HEK293 (cell line): ENCODE measurements around the gene TGFB2.

Experiments
- CTCF ChIA-PET: fragments of 350-600 bp; formaldehyde crosslinking; extraction: SDS; loops from one replicate; lab custom pipeline; 2021; ENCODE audit warnings: antibody characterized with exemption; lab: Yijun Ruan, JAX
- POLR2A ChIA-PET: fragments of 300-600 bp; formaldehyde crosslinking; extraction: SDS; loops from one replicate; lab custom pipeline; 2020; ENCODE audit warnings: antibody characterized with exemption, inconsistent platforms; lab: Yijun Ruan, JAX
- H3K27ac ChIP-seq: fragments of 200-500 bp; sonication (Bioruptor generic); 2 replicates; pipeline ENCODE4 v1.5.1; 2014; ENCODE audit warnings: low read depth, low read length, control low read depth, inconsistent platforms; ENCODE audit errors: extremely low read depth
- H3K36me3 ChIP-seq, 2 experiments: fragments of 200-500 bp in 1 of 2; sonication (Bioruptor generic) in 1 of 2; 1 replicate in 1 of 2; 2 replicates in 1 of 2; pipeline ENCODE4 v1.5.1; 2014 to 2017; ENCODE audit warnings: inconsistent platforms in 2 of 2, low read length in 2 of 2; ENCODE audit not compliant: control insufficient read depth in 2 of 2, insufficient read depth in 1 of 2
- H3K4me1 ChIP-seq: fragments of 200-500 bp; sonication (Bioruptor generic); 2 replicates; pipeline ENCODE4 v1.5.1; 2014; ENCODE audit warnings: mild to moderate bottlenecking, low read length, inconsistent platforms; ENCODE audit not compliant: control insufficient read depth, insufficient read depth
- H3K4me3 ChIP-seq: 2 replicates; pipeline ENCODE4 v1.5.1; 2011; ENCODE audit warnings: low read depth, mild to moderate bottlenecking, control low read depth, low read length, moderate library complexity
- H3K9me3 ChIP-seq: fragments of 200-500 bp; sonication (Bioruptor generic); 2 replicates; pipeline ENCODE4 v1.5.1; 2014; ENCODE audit warnings: low read depth, low read length, inconsistent platforms; ENCODE audit not compliant: control insufficient read depth, insufficient read depth
- MYNN ChIP-seq: fragments of 450-650 bp; formaldehyde crosslinking; IDR thresholded peaks from 2 replicates; pipeline ENCODE4 v1.5.1; 2016; ENCODE audit warnings: missing biosample characterization, missing genetic modification characterization, borderline replicate concordance
- SCRT2 ChIP-seq: fragments of 450-650 bp; formaldehyde crosslinking; IDR thresholded peaks from 2 replicates; pipeline ENCODE4 v1.5.1; 2016; ENCODE audit warnings: missing biosample characterization, missing genetic modification characterization
- ZNF133 ChIP-seq: fragments of 450-650 bp; formaldehyde crosslinking; IDR thresholded peaks from 2 replicates; pipeline ENCODE4 v1.5.1; 2016; ENCODE audit warnings: missing biosample characterization, missing genetic modification characterization
- ZNF16 ChIP-seq: fragments of 450-650 bp; formaldehyde crosslinking; IDR thresholded peaks from 2 replicates; pipeline ENCODE4 v1.5.1; 2016; ENCODE audit warnings: low read depth, missing biosample characterization, missing genetic modification characterization
- ZNF174 ChIP-seq: fragments of 450-650 bp; formaldehyde crosslinking; IDR thresholded peaks from 2 replicates; pipeline ENCODE4 v1.5.0; 2017; ENCODE audit warnings: missing biosample characterization, mild to moderate bottlenecking, missing genetic modification characterization
- ZNF202 ChIP-seq: fragments of 450-650 bp; formaldehyde crosslinking; IDR thresholded peaks from 2 replicates; pipeline ENCODE4 v1.5.1; 2016; ENCODE audit warnings: missing biosample characterization, missing genetic modification characterization, borderline replicate concordance
- ZNF221 ChIP-seq: fragments of 450-650 bp; formaldehyde crosslinking; IDR thresholded peaks from 2 replicates; pipeline ENCODE4 v1.5.1; 2017; ENCODE audit warnings: missing biosample characterization, missing genetic modification characterization, borderline replicate concordance
- ZNF514 ChIP-seq: fragments of 450-650 bp; formaldehyde crosslinking; IDR thresholded peaks from 2 replicates; pipeline ENCODE4 v1.5.1; 2016; ENCODE audit warnings: missing biosample characterization, missing genetic modification characterization
- ZNF521 ChIP-seq: fragments of 450-650 bp; formaldehyde crosslinking; IDR thresholded peaks from 2 replicates; pipeline ENCODE4 v1.5.1; 2017; ENCODE audit warnings: missing biosample characterization, mild to moderate bottlenecking, missing genetic modification characterization
- ZNF529 ChIP-seq: fragments of 450-650 bp; formaldehyde crosslinking; IDR thresholded peaks from 2 replicates; pipeline ENCODE4 v1.5.1; 2017; ENCODE audit warnings: missing genetic modification characterization, missing biosample characterization; ENCODE audit not compliant: insufficient replicate concordance
- ZNF530 ChIP-seq: fragments of 450-650 bp; formaldehyde crosslinking; IDR thresholded peaks from 2 replicates; pipeline ENCODE4 v1.5.1; 2016; ENCODE audit warnings: low read depth, missing biosample characterization, missing genetic modification characterization
- ZNF585B ChIP-seq: fragments of 450-650 bp; formaldehyde crosslinking; IDR thresholded peaks from 2 replicates; pipeline ENCODE4 v1.5.1; 2016; ENCODE audit warnings: missing biosample characterization, missing genetic modification characterization
- ZNF626 ChIP-seq: fragments of 450-650 bp; sonication (Bioruptor Pico); formaldehyde crosslinking; IDR thresholded peaks from 2 replicates; pipeline ENCODE4 v1.5.1; 2018; ENCODE audit warnings: missing biosample characterization, missing genetic modification characterization, inconsistent platforms
- ZNF843 ChIP-seq: fragments of 450-650 bp; formaldehyde crosslinking; IDR thresholded peaks from 2 replicates; pipeline ENCODE4 v1.5.1; 2016; ENCODE audit warnings: missing biosample characterization, missing genetic modification characterization
- TF ChIP-seq, protein P1 (sequence below): fragments of 450-650 bp; formaldehyde crosslinking; IDR thresholded peaks from 2 replicates; pipeline ENCODE4 v1.5.1; 2016; ENCODE audit warnings: missing biosample characterization, missing genetic modification characterization
- TF ChIP-seq, protein P2 (sequence below): fragments of 450-650 bp; formaldehyde crosslinking; IDR thresholded peaks from 2 replicates; pipeline ENCODE4 v1.5.1; 2016; ENCODE audit warnings: missing biosample characterization, missing genetic modification characterization
- TF ChIP-seq, protein P3 (sequence below): fragments of 450-650 bp; formaldehyde crosslinking; IDR thresholded peaks from 2 replicates; pipeline ENCODE4 v1.5.1; 2017; ENCODE audit warnings: missing biosample characterization, missing genetic modification characterization
- TF ChIP-seq, protein P4 (sequence below): fragments of 450-650 bp; formaldehyde crosslinking; IDR thresholded peaks from 2 replicates; pipeline ENCODE4 v1.5.1; 2016; ENCODE audit warnings: missing biosample characterization, missing genetic modification characterization
- TF ChIP-seq, protein P5 (sequence below): fragments of 450-650 bp; formaldehyde crosslinking; IDR thresholded peaks from 2 replicates; pipeline ENCODE4 v1.5.1; 2016; ENCODE audit warnings: missing biosample characterization, missing genetic modification characterization
- TF ChIP-seq, protein P6 (sequence below): fragments of 450-650 bp; formaldehyde crosslinking; optimal IDR thresholded peaks from 2 replicates; pipeline ENCODE3; 2016; ENCODE audit warnings: missing biosample characterization, mild to moderate bottlenecking, missing genetic modification characterization

Gene TGFB2

DNA sequence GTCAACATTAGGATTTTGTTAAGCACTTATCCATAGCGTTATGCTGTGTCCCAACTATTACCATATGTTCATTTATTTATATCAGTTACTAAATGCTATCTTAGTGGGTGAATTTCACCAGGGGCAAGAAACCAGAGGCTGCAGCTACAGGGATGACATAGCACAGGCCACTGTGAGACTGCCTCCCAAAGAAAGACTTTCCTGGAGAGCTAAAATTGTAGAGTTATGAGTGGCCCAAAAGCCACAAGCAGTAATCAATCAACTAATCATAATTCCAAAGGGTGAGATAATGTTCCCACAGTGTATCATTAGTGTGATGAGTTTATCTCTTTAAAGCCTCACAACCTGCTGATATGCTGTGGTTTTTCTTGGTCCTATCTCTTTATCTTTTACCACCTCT lies 3.8 kb upstream of the TGFB2 start:
- no peak for TF ChIP-seq ZNF530 (tag by site-specific recombination)
- no peak for TF ChIP-seq ZNF514
- TF ChIP-seq, protein P1, sequence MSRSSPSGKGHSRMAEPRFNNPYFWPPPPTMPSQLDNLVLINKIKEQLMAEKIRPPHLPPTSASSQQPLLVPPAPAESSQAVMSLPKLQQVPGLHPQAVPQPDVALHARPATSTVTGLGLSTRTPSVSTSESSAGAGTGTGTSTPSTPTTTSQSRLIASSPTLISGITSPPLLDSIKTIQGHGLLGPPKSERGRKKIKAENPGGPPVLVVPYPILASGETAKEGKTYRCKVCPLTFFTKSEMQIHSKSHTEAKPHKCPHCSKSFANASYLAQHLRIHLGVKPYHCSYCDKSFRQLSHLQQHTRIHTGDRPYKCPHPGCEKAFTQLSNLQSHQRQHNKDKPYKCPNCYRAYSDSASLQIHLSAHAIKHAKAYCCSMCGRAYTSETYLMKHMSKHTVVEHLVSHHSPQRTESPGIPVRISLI: no peak
- TF ChIP-seq SCRT2 (tag by site-specific recombination): no peak
- TF ChIP-seq, protein P2, sequence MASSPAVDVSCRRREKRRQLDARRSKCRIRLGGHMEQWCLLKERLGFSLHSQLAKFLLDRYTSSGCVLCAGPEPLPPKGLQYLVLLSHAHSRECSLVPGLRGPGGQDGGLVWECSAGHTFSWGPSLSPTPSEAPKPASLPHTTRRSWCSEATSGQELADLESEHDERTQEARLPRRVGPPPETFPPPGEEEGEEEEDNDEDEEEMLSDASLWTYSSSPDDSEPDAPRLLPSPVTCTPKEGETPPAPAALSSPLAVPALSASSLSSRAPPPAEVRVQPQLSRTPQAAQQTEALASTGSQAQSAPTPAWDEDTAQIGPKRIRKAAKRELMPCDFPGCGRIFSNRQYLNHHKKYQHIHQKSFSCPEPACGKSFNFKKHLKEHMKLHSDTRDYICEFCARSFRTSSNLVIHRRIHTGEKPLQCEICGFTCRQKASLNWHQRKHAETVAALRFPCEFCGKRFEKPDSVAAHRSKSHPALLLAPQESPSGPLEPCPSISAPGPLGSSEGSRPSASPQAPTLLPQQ (tag by site-specific recombination): no peak
- TF ChIP-seq ZNF843: no peak
- no peak for TF ChIP-seq ZNF16
- TF ChIP-seq, protein P3, sequence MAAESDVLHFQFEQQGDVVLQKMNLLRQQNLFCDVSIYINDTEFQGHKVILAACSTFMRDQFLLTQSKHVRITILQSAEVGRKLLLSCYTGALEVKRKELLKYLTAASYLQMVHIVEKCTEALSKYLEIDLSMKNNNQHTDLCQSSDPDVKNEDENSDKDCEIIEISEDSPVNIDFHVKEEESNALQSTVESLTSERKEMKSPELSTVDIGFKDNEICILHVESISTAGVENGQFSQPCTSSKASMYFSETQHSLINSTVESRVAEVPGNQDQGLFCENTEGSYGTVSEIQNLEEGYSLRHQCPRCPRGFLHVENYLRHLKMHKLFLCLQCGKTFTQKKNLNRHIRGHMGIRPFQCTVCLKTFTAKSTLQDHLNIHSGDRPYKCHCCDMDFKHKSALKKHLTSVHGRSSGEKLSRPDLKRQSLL (tag by site-specific recombination): no peak
- TF ChIP-seq MYNN: no peak
- TF ChIP-seq, protein P4, sequence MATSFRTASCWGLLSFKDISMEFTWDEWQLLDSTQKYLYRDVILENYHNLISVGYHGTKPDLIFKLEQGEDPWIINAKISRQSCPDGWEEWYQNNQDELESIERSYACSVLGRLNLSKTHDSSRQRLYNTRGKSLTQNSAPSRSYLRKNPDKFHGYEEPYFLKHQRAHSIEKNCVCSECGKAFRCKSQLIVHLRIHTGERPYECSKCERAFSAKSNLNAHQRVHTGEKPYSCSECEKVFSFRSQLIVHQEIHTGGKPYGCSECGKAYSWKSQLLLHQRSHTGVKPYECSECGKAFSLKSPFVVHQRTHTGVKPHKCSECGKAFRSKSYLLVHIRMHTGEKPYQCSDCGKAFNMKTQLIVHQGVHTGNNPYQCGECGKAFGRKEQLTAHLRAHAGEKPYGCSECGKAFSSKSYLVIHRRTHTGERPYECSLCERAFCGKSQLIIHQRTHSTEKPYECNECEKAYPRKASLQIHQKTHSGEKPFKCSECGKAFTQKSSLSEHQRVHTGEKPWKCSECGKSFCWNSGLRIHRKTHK (tag by site-specific recombination): no peak
- TF ChIP-seq, protein P5, sequence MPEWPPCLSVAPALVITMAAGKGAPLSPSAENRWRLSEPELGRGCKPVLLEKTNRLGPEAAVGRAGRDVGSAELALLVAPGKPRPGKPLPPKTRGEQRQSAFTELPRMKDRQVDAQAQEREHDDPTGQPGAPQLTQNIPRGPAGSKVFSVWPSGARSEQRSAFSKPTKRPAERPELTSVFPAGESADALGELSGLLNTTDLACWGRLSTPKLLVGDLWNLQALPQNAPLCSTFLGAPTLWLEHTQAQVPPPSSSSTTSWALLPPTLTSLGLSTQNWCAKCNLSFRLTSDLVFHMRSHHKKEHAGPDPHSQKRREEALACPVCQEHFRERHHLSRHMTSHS (tag by site-specific recombination): no peak
- TF ChIP-seq ZNF521 (tag by site-specific recombination): no peak
- no peak for TF ChIP-seq ZNF202 (tag by site-specific recombination)
- no peak for TF ChIP-seq ZNF174 (tag by site-specific recombination)
- TF ChIP-seq ZNF133: no peak
- no peak for TF ChIP-seq ZNF626 (tag by site-specific recombination)
- TF ChIP-seq ZNF529: no peak
- TF ChIP-seq, protein P6, sequence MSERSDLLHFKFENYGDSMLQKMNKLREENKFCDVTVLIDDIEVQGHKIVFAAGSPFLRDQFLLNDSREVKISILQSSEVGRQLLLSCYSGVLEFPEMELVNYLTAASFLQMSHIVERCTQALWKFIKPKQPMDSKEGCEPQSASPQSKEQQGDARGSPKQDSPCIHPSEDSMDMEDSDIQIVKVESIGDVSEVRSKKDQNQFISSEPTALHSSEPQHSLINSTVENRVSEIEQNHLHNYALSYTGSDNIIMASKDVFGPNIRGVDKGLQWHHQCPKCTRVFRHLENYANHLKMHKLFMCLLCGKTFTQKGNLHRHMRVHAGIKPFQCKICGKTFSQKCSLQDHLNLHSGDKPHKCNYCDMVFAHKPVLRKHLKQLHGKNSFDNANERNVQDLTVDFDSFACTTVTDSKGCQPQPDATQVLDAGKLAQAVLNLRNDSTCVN: no peak
- no peak for TF ChIP-seq ZNF221 (tag by site-specific recombination)
- no peak for TF ChIP-seq ZNF585B (tag by site-specific recombination)
- TF ChIP-seq, all 188 proteins: peak for 0
- Histone ChIP-seq H3K9me3 (no peaks in the 10 kb centered on the region), H3K27ac (no peak overlapping the region), H3K4me3 (no peak overlapping the region), H3K4me1 (no peaks in the 10 kb centered on the region), H3K36me3 (no peaks in the 10 kb centered on the region)
- CTCF ChIA-PET: interaction anchor here (0.6 to 3.3 kb wide), 7 partner anchors 14 to 726 kb away, joined by 3 to 7 read pairs (median 3); no protein-coding TSS in a partner anchor
- POLR2A ChIA-PET: no interaction called here
